Caki2 (cell line): ENCODE data around the gene BIRC5. TPM values are rescaled to one million over a fixed set of nuclear protein-coding genes. Genes with fewer than 3 reads are reported as not detected.

Experiments used
- DNase-seq: peaks from one replicate; pipeline ENCODE4 v3.0.0-alpha.2; 2015; ENCODE audit warnings: low read depth
- in situ Hi-C: cut with HindIII; loops from 2 replicates; pipeline ENCODE4 v1.10.0; 2016; ENCODE audit warnings: low sequenced_read_pairs, low pct_unique_long_range_greater_than_20kb, mixed read lengths
- total RNA-seq: library from RNA; depleted of rRNA; stranded (reverse); fragments of >200 nt; shearing (Covaris generic); gene quantifications from 2 replicates; pipeline ENCODE4 v1.2.3, GENCODE V29; 2014; ENCODE audit warnings: low replicate concordance; rRNA removed

The BIRC5 gene
- total RNA-seq, 1 experiment from 2014 or later, result 192 TPM

- in situ Hi-C loops, result no loop called here
- no peak for DNase-seq
Measured at GRCh38 chr17:78263736-78264340, 49.8 kb downstream of the BIRC5 start.

GRCh38 chr17:78264590-78264989, 50.5 kb downstream of the BIRC5 start:
- no peak for DNase-seq
- in situ Hi-C loops, result no loop called here

GRCh38 chr17:78265121-78265520, 51.1 kb downstream of the BIRC5 start:
- in situ Hi-C loops, result no loop called here
- DNase-seq, result no peak

GRCh38 chr17:78266231-78266631, 52.2 kb downstream of the BIRC5 start:
- in situ Hi-C loops, result no loop called here
- no peak for DNase-seq

- DNase-seq, result no peak
- in situ Hi-C loops, result no loop called here
Measured at GRCh38 chr17:78266771-78267170, 52.7 kb downstream of the BIRC5 start.

DNA sequence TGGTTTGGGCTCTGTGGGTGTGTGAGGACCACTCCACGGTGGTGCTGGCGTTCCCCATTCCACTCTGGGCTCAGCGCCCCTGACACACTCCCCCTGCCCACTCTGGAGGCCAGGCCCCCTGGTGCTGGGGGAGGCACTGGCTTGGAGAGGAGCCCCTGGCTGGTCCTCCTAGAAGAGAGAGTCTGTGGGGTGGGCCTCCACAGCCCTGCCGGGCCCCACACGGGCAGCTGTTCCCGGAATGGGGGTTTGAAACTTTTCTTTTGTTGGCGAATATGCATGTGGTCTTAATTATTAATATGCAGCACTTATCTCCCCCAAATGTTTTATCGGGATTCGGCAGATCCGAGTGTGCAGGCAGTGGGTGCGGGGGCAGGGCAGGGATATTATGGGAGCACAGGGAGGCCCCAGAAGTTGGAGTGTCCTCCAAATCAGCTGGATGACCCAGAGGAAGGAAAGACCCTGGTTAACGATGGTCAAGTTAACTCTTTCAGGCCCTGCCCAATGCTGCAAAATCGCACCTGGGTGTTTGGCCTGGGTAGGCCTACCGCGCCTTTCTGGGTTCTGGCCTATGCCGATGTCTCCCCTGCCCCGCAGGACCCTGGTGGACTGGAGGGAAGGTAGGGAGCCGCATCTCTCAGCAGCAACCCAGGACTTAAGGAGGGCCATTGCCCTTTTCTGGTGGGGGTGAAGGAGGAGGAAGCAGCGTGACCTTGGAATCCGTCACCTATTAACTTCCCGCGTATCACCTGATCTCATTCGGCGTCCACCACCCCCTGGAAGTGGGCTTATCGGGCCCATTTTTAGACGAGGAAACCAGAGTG, 53.4 kb downstream of the BIRC5 start:
- DNase-seq, result no peak
- in situ Hi-C loops, result no loop called here

GRCh38 chr17:78268191-78268874, 54.3 kb downstream of the BIRC5 start:
- in situ Hi-C loops, result no loop called here
- DNase-seq, result no peak

DNA sequence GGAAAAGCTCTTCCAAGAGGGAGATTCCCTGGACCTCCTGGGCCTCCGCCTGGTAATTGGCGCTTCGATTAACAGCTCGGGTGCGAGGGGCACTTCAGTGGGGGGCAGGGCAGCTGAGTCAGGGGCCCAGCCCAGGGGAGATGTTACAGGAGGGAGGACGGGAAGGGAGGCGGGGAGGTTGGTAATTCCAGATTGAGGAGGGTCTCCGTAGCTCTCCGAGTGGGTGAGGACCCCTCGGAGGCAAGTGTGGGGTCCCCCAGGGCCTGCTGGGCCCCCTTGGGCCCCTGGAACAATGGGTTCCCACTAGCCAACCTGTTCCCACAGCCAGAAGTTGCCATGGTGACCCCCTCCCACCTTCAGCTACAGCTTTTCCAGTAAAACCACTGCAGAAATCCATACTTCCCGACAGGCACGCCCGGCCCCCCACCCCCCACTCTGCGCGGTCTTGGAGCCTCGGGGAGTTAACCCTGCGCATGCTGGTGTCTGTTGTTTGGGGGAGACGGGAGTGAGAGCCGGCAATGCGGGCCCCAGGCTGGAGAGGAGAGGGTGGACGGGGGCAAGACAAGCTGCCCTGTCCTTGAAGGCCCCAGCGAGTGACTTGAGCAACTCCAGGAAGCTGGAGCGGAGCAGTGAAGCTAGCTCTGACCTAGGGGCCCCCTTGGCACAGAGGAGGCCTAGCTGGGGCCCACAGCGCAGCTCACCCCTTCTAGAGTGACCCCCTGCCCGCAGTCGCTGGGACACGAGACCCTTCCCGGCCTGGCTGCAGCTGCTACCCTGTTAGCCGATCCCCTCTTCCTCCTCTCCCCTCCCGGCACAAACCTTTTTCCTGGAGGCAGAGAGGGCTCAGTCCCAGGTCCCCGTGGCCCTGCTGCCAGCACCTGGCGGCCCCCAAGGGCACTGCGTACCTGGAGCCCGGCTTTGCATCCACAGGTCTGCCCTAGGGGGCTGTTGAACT, 55.2 kb downstream of the BIRC5 start:
- DNase-seq, result no peak
- in situ Hi-C loops, result no loop called here

DNA sequence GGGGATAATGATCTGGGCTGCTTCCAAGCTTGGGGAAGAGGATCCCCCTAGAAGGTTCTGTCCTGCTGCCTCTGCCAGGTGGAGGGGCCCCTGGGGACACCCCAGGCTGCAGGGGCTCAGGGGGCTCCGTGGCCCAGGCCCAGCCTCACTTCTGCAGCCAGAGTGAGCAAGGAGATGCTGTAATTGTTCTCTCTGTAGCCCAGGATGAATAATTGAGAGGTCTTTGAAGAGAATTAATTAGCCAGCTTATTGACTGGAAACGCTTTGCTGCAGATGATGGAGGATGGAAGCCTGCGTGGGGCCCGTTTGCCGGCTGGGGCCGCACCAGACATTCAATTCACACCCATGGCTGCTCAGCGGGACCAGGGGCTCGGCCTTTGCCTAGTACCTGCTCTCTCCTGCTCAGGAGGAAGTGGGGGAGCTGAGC, 55.9 kb downstream of the BIRC5 start:
- DNase-seq, result no peak
- in situ Hi-C loops, result no loop called here

- in situ Hi-C loops, result no loop called here
- no peak for DNase-seq
Measured at GRCh38 chr17:78271419-78272170, 57.5 kb downstream of the BIRC5 start.

- DNase-seq, result no peak
- in situ Hi-C loops, result no loop called here
Measured at GRCh38 chr17:78272181-78272913, 58.3 kb downstream of the BIRC5 start.

GRCh38 chr17:78272914-78273258, 58.8 kb downstream of the BIRC5 start:
- no peak for DNase-seq
- in situ Hi-C loops, result no loop called here

- in situ Hi-C loops, result no loop called here
- DNase-seq, result no peak
Measured at GRCh38 chr17:78273813-78274212, 59.8 kb downstream of the BIRC5 start.

Other genes with a start within 250 kb of the BIRC5 start
- gene TMC6, start 85.5 kb upstream of the BIRC5 start, total RNA-seq, result 21.2 and 31.4 TPM in 2 replicates
- gene TMC8, start 83.5 kb upstream of the BIRC5 start, total RNA-seq, result 0.14 and 0.17 TPM in 2 replicates
- gene C17orf99, start 67.9 kb upstream of the BIRC5 start, total RNA-seq, result not detected in 2 replicates
- gene SYNGR2, start 45.7 kb upstream of the BIRC5 start, total RNA-seq, result 213 and 286 TPM in 2 replicates
- 160 and 213 TPM in 2 replicates for gene TK1, start 27.2 kb upstream of the BIRC5 start, total RNA-seq
- gene AFMID, start 26.9 kb upstream of the BIRC5 start, total RNA-seq, result 37.2 and 41.1 TPM in 2 replicates
- not detected in 2 replicates for gene TMEM235, start 17.4 kb downstream of the BIRC5 start, total RNA-seq
- gene SOCS3, start 145.8 kb downstream of the BIRC5 start, total RNA-seq, result 22.9 and 28.9 TPM in 2 replicates
- gene PGS1, start 164.4 kb downstream of the BIRC5 start, total RNA-seq, result 32.8 and 57.8 TPM in 2 replicates